MCF 10A (cell line): ENCODE measurements around the gene YIF1A. TPM values are rescaled to one million over a fixed set of nuclear protein-coding genes. Genes with fewer than 3 reads are reported as not detected.

Experiments
- BruUV-seq: library from RNA; stranded (reverse); fragments of 400-500 nt; replicated peaks from 2 replicates; lab custom pipeline; 2021; lab: Mats Ljungman, UMichigan
- CTCF ChIA-PET: fragments of 300-600 bp; sonication (Branson Sonifier 250); formaldehyde crosslinking; extraction: SDS; loops from one replicate; lab custom pipeline; 2021; ENCODE audit warnings: antibody characterized with exemption, inconsistent platforms; lab: Yijun Ruan, JAX
- POLR2A ChIA-PET: fragments of 300-600, 350-650 bp; sonication (Branson Sonifier 250); formaldehyde crosslinking; extraction: SDS; loops from one replicate; lab custom pipeline; 2020; ENCODE audit warnings: antibody characterized with exemption, inconsistent platforms; lab: Yijun Ruan, JAX
- DNase-seq: peaks from one replicate; pipeline ENCODE4 v3.0.0-alpha.2; 2018; ENCODE audit not compliant: unreplicated experiment
- H3K27ac Mint-ChIP-seq: one replicate; pipeline ENCODE4 v1.8.0; 2022; ENCODE audit warnings: mild to moderate bottlenecking, low read depth, mixed read lengths; ENCODE audit not compliant: unreplicated experiment
- H3K27me3 Mint-ChIP-seq: one replicate; pipeline ENCODE4 v1.8.0; 2022; ENCODE audit warnings: mixed read lengths; ENCODE audit not compliant: insufficient read depth, unreplicated experiment
- H3K36me3 Mint-ChIP-seq: one replicate; pipeline ENCODE4 v1.8.0; 2022; ENCODE audit warnings: mild to moderate bottlenecking, moderate library complexity, mixed read lengths; ENCODE audit not compliant: insufficient read depth, unreplicated experiment
- H3K4me1 Mint-ChIP-seq: one replicate; pipeline ENCODE4 v1.8.0; 2022; ENCODE audit warnings: mixed read lengths; ENCODE audit not compliant: insufficient read depth, unreplicated experiment
- H3K4me3 Mint-ChIP-seq: one replicate; pipeline ENCODE4 v1.8.0; 2022; ENCODE audit warnings: mild to moderate bottlenecking, moderate library complexity, mixed read lengths; ENCODE audit not compliant: unreplicated experiment
- H3K9me3 Mint-ChIP-seq: one replicate; pipeline ENCODE4 v1.8.0; 2022; ENCODE audit warnings: mixed read lengths; ENCODE audit not compliant: unreplicated experiment
- CTCF ChIP-seq: fragments of 200-600 bp; IDR thresholded peaks from one replicate; pipeline ENCODE4 v1.8.0; 2022; ENCODE audit warnings: antibody characterized with exemption, mild to moderate bottlenecking; ENCODE audit not compliant: unreplicated experiment
- intact Hi-C: fragments of 100-400 bp; cut with micrococcal nuclease; formaldehyde crosslinking; loops from 2 replicates; pipeline ENCODE4 v1.14.1; 2022
- total RNA-seq: library from RNA; stranded (reverse); gene quantifications from 2 replicates; pipeline ENCODE4 v1.2.3, GENCODE V29; 2022

YIF1A gene
- total RNA-seq, 1 experiment from 2014 or later: 143 TPM

DNA sequence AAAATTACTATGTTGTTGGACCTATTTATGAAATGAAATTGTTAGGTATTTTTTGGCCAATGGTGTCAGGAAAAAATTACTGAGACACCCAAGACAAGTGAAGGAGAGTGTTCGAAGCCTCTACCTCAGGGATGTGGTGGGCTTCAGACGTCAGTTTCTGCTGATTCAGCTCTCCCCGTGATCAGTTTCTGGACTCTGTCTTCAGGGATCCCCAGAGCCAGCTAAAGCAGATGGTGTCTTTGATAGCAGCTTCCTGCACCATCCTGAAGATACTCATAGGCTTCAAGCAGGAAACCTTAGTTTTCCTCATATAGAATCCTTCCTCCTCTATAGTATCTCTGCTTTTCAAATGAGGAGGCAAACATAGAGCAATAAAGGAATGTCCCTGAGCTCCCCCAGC lies 20.5 kb upstream of the YIF1A start:
- DNase-seq: no peak
- Mint-ChIP-seq H3K36me3 (no peaks in the 10 kb centered on the region), H3K9me3 (no peaks in the 10 kb centered on the region), H3K4me3 (no peak overlapping the region), H3K27me3 (no peaks in the 10 kb centered on the region), H3K4me1 (peaks cover 6% of the 10 kb centered on the region), H3K27ac (no peak overlapping the region)
- no TSS peak for BruUV-seq
- intact Hi-C loops: no loop called here
- ChIA-PET POLR2A (interaction anchor here (1.1 to 1.2 kb wide), 2 partner anchors 15 to 27 kb away, joined by 3 read pairs; no protein-coding TSS in a partner anchor), CTCF (interaction anchor here (0.7 to 5.5 kb wide), 6 partner anchors 10 to 101 kb away, joined by 3 to 48 read pairs (median 4); partner anchors contain the start of gene RIN1)
- TF ChIP-seq CTCF: no peak

DNA sequence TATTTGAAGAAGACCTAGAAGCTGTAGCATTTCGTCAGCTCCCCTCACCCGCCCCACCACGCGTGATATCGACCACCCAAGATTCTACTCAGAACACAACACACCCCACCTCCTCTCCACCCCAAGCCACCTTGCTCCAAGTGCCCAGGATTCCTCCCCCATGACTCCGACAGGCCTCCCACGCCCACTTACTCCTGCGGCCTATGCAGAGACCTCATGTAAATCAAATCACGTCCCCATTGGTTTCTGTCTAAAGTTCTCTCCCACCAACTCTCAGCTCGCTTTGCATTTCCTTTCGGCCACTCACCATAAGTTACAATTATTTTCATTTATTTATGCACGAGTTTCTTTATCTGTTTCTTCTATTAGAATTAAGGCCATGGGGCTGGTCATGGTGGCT lies 13.7 kb upstream of the YIF1A start:
- no peak for DNase-seq
- Mint-ChIP-seq H3K9me3 (no peaks in the 10 kb centered on the region), H3K4me1 (no peaks in the 10 kb centered on the region), H3K36me3 (no peaks in the 10 kb centered on the region), H3K27me3 (no peaks in the 10 kb centered on the region), H3K4me3 (no peak overlapping the region), H3K27ac (no peak overlapping the region)
- TF ChIP-seq CTCF: no peak
- ChIA-PET POLR2A (no interaction called here), CTCF (interaction anchor here (0.7 to 1.4 kb wide), 4 partner anchors 9 to 314 kb away, joined by 3 to 6 read pairs (median 3); no protein-coding TSS in a partner anchor)
- no TSS peak for BruUV-seq
- intact Hi-C loops: no loop called here

DNA sequence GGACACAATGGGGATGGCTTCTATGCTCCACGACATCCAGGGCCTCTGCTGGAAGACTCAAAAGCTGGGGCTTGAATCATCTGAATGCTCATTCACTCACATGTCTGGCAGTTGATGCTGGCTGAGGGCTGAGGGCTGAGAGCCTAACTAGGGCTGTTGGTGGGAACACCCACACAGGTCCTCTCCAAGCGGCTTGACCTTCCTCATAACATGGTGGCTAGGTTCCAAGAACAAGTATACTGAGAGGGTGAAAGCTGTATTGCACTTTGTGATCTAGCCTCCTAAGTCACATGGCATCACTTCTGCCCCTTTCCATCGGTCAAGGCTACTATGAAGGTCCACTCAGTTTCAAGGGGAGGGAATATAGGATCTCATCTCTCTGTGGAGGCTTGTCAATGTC lies 10.2 kb upstream of the YIF1A start:
- no peak overlapping the region for H3K4me3 Mint-ChIP-seq

DNA sequence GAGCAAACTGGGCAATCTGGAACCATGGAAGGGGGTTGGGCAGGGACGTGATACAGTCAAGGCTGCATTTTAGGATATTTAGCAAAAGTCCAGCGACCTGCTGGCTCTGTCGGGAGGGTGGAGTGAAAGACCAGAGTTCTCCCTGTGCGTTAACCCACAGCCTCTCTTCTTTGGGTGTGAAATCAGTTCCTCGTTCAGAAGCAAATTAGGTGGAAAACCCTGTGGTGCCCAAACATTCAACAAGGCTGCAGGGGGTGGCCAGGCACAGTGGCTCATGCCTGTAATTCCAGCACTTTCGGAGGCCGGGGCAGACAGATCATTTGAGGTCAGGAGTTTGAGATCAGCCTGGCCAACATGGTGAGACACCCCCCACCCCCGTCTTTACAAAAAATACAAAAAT lies 8.7 kb upstream of the YIF1A start:
- Mint-ChIP-seq H3K4me1 (peaks cover 4% of the 10 kb centered on the region), H3K36me3 (no peaks in the 10 kb centered on the region), H3K27me3 (peaks cover 7% of the 10 kb centered on the region), H3K27ac (no peak overlapping the region), H3K9me3 (no peaks in the 10 kb centered on the region), H3K4me3 (no peak overlapping the region)
- intact Hi-C loops: no loop called here
- ChIA-PET CTCF (interaction anchor here (1.3 kb wide), 1 partner anchor 89 kb away, joined by 4 read pairs; no protein-coding TSS in a partner anchor), POLR2A (interaction anchor here (0.8 kb wide), 1 partner anchor 9 kb away, joined by 4 read pairs; the partner anchor contains the start of gene YIF1A)
- DNase-seq: no peak
- no peak for TF ChIP-seq CTCF
- no TSS peak for BruUV-seq

More for the DNA sequence above, 10.2 kb upstream of the YIF1A start:
- no TSS peak for BruUV-seq
- H3K4me1 Mint-ChIP-seq: no peaks in the 10 kb centered on the region
- no peak for DNase-seq
- CTCF ChIA-PET: interaction anchor here (0.9 kb wide), 1 partner anchor 8 kb away, joined by 3 read pairs; no protein-coding TSS in a partner anchor
- no peaks in the 10 kb centered on the region for H3K9me3 Mint-ChIP-seq
- POLR2A ChIA-PET: interaction anchor here (0.6 to 1.2 kb wide), 2 partner anchors 24 to 122 kb away, joined by 3 to 5 read pairs; no protein-coding TSS in a partner anchor
- no peaks in the 10 kb centered on the region for H3K36me3 Mint-ChIP-seq
- no peaks in the 10 kb centered on the region for H3K27me3 Mint-ChIP-seq
- H3K27ac Mint-ChIP-seq: no peak overlapping the region
- no peak for TF ChIP-seq CTCF
- intact Hi-C loops: no loop called here
